Liver (tissue), 9 donors: Measurements from ENCODE around the gene SS18L1. TPM values are rescaled to one million over a fixed set of nuclear protein-coding genes. Genes with fewer than 3 reads are reported as not detected.

ENCODE experiments used
- DNase-seq: peaks from one replicate; pipeline ENCODE4 v3.0.0-alpha.2; 2017; ENCODE audit warnings: low spot score
- H3K27ac ChIP-seq, 2 donors: one replicate each; pipeline ENCODE4 v1.7.0; 2013; ENCODE audit warnings: inconsistent platforms in 2 of 2, low read length in 2 of 2, control low read depth in 1 of 2, low read depth in 1 of 2, mild to moderate bottlenecking in 1 of 2
- H3K27me3 ChIP-seq, 4 donors: one replicate each; pipeline versions ENCODE4 v1.6.1 to v1.7.0; 2013; ENCODE audit warnings: low read length in 3 of 4, inconsistent platforms in 1 of 4, mild to moderate bottlenecking in 1 of 4, moderate library complexity in 1 of 4; ENCODE audit not compliant: control insufficient read depth in 4 of 4, insufficient read depth in 4 of 4
- H3K36me3 ChIP-seq, 4 donors: one replicate each; pipeline versions ENCODE4 v1.6.1 to v1.7.0; 2013; ENCODE audit warnings: low read length in 3 of 4, mild to moderate bottlenecking in 3 of 4, low read depth in 1 of 4, moderate library complexity in 1 of 4; ENCODE audit not compliant: control insufficient read depth in 4 of 4, insufficient read depth in 3 of 4
- H3K4me1 ChIP-seq, 4 donors: one replicate each; pipeline versions ENCODE4 v1.6.1 to v1.7.0; 2013; ENCODE audit warnings: low read length in 3 of 4, mild to moderate bottlenecking in 3 of 4, moderate library complexity in 1 of 4; ENCODE audit not compliant: control insufficient read depth in 4 of 4, insufficient read depth in 4 of 4
- H3K4me3 ChIP-seq, 3 donors: one replicate each; pipeline versions ENCODE4 v1.6.1 to v1.7.0; 2013; ENCODE audit warnings: low read length in 3 of 3, control low read depth in 1 of 3, low read depth in 1 of 3, mild to moderate bottlenecking in 1 of 3
- H3K9ac ChIP-seq, 2 donors: one replicate each; pipeline ENCODE4 v1.7.0; 2013; ENCODE audit warnings: low read length in 2 of 2, mild to moderate bottlenecking in 2 of 2, moderate library complexity in 2 of 2, control low read depth in 1 of 2, low read depth in 1 of 2
- H3K9me3 ChIP-seq, 4 donors: one replicate each; pipeline versions ENCODE4 v1.6.1 to v1.7.0; 2013; ENCODE audit warnings: low read length in 3 of 4; ENCODE audit not compliant: control insufficient read depth in 4 of 4
- ATF3 ChIP-seq: IDR thresholded peaks from 2 replicates; pipeline ENCODE4 v1.6.1; 2016; ENCODE audit warnings: antibody characterized with exemption
- CTCF ChIP-seq: fragments of 150-350 bp; IDR thresholded peaks from 2 replicates; pipeline ENCODE4 v1.5.1; 2017; ENCODE audit warnings: improper control_type of control experiment, low read depth, low read length; ENCODE audit not compliant: missing input control
- EGR1 ChIP-seq, 2 donors: IDR thresholded peaks; 2 replicates each; pipeline ENCODE4 v1.6.1; 2016 to 2018; ENCODE audit warnings: antibody characterized with exemption in 2 of 2, low read depth in 2 of 2
- FOXA1 ChIP-seq: IDR thresholded peaks from 2 replicates; pipeline ENCODE4 v1.6.1; 2016; ENCODE audit warnings: antibody characterized with exemption
- GABPA ChIP-seq, 2 donors: IDR thresholded peaks in 1 of 2; conservative IDR thresholded peaks in 1 of 2; 2 replicates each; pipeline ENCODE4 v1.6.1; 2016; ENCODE audit warnings: antibody characterized with exemption in 2 of 2, mild to moderate bottlenecking in 1 of 2, moderate library complexity in 1 of 2
- HNF4G ChIP-seq: IDR thresholded peaks from 2 replicates; pipeline ENCODE4 v1.6.1; 2016; ENCODE audit warnings: antibody characterized with exemption
- MAX ChIP-seq: IDR thresholded peaks from 2 replicates; pipeline ENCODE4 v1.6.1; 2016; ENCODE audit warnings: antibody characterized with exemption
- NR2F2 ChIP-seq: IDR thresholded peaks from 2 replicates; pipeline ENCODE4 v1.6.1; 2016; ENCODE audit warnings: antibody characterized with exemption
- RAD21 ChIP-seq, 2 donors: IDR thresholded peaks; 2 replicates each; pipeline ENCODE4 v1.6.1; 2016; ENCODE audit warnings: antibody characterized with exemption in 2 of 2, mild to moderate bottlenecking in 2 of 2
- REST ChIP-seq: IDR thresholded peaks from 2 replicates; pipeline ENCODE4 v1.6.1; 2016; ENCODE audit warnings: antibody characterized with exemption, mild to moderate bottlenecking
- RXRA ChIP-seq, 2 donors: IDR thresholded peaks; 2 replicates each; pipeline ENCODE4 v1.6.1; 2017 to 2018; ENCODE audit warnings: antibody characterized with exemption in 2 of 2, mild to moderate bottlenecking in 1 of 2
- SP1 ChIP-seq: IDR thresholded peaks from 2 replicates; pipeline ENCODE4 v1.6.1; 2018; ENCODE audit warnings: antibody characterized with exemption, mild to moderate bottlenecking
- TAF1 ChIP-seq: conservative IDR thresholded peaks from 2 replicates; pipeline ENCODE4 v1.6.1; 2016; ENCODE audit warnings: antibody characterized with exemption, mild to moderate bottlenecking
- YY1 ChIP-seq: IDR thresholded peaks from 2 replicates; pipeline ENCODE4 v1.6.1; 2016; ENCODE audit warnings: antibody characterized with exemption, mild to moderate bottlenecking
- ZBTB33 ChIP-seq: IDR thresholded peaks from 2 replicates; pipeline ENCODE4 v1.6.1; 2016; ENCODE audit warnings: antibody characterized with exemption
- WGBS: extraction: QIAGEN DNeasy Blood & Tissue Kit; methylation state at CpG from one replicate; pipeline ENCODE4 v1.1.7; 2013; 5-methylcytosine and 5-hydroxymethylcytosine counted together
- polyA plus RNA-seq, 2 donors: library from polyadenylated mRNA; stranded (reverse) in 1 of 2; unstranded in 1 of 2; fragments of 200-250 nt in 1 of 2; fragments of >200 nt in 1 of 2; fragmentation: Nextera tagmentation in 1 of 2; extraction: Ambion mirVana in 1 of 2; gene quantifications; one replicate each; pipeline versions ENCODE4 v1.2.1 to v1.2.3, GENCODE V29; 2013 to 2015
- total RNA-seq, 2 donors: library from RNA; depleted of rRNA; stranded (reverse); fragments of >200 nt; gene quantifications; one replicate each; pipeline ENCODE4 v1.2.3, GENCODE V29; 2014
- donor health status: healthy.
- donor health status: healthy.
- donor health status: healthy.
- donor health status: healthy.
- donor health status: healthy.

SS18L1 gene
- total and polyA plus RNA-seq, 4 donors, result 6.1 to 24.3 (median 16.7) TPM

GRCh38 chr20:62212299-62212698 lies 68.7 kb downstream of the SS18L1 start (continued):
- TF ChIP-seq REST, result no peak

DNA sequence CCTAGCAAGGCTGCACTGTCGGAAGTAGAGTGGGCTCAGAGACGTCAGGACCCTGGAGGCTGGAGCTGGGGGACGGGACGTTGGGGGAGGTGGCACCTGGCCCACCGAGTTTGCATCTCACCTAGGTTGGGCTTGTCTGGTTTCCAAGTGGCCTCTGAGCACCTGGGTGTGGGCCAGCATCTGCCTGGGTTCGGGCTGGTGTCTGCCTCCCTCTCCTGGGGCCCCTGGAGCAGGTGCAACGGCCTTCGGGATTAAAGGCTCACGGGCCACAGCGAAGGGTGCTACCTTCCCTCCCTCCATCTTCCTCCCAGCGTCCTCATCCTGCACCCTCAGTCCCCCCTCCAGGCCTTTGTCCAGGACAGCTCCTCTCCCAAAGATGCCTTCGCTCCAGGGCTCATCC lies 70.5 kb downstream of the SS18L1 start:
- WGBS, result 38% methylated on average over 12 of the region's 12 CpGs
- Histone ChIP-seq H3K4me1 (peaks cover 0 to 4% (median 0%) of the 10 kb centered on the region in 4 donors), H3K4me3 (no peak overlapping the region), H3K36me3 (no peaks in the 10 kb centered on the region), H3K9ac (no peak overlapping the region), H3K27me3 (peaks cover 3 to 8% (median 5%) of the 10 kb centered on the region in 4 donors), H3K9me3 (no peaks in the 10 kb centered on the region), H3K27ac (no peak overlapping the region)
- no peak for DNase-seq
- TF ChIP-seq MAX, result no peak
- TF ChIP-seq REST, result no peak
- TF ChIP-seq ATF3, result no peak
- TF ChIP-seq RXRA (IDR thresholded peaks at IDR 0.05), result no peak
- no peak for TF ChIP-seq YY1
- no peak for TF ChIP-seq GABPA (IDR thresholded peaks at IDR 0.05 in 1 of 2, conservative IDR thresholded peaks at IDR 0.05 in 1 of 2)
- TF ChIP-seq EGR1 (IDR thresholded peaks at IDR 0.05; ENCODE audit: low read depth in 2 of 2), result no peak
- TF ChIP-seq HNF4G, result no peak

GRCh38 chr20:62215020-62215990 lies 71.7 kb downstream of the SS18L1 start:
- peaks cover 3 to 8% (median 5%) of the 10 kb centered on the region in 4 donors for H3K27me3 ChIP-seq
- no peak overlapping the region for H3K4me3 ChIP-seq
- no peak overlapping the region for H3K9ac ChIP-seq
- TF ChIP-seq NR2F2 (no peak), RAD21 (IDR thresholded peaks at IDR 0.05) (no peak), ATF3 (no peak), EGR1 (IDR thresholded peaks at IDR 0.05; ENCODE audit: low read depth in 2 of 2) (no peak), SP1 (no peak), HNF4G (no peak), FOXA1 (no peak), YY1 (no peak), TAF1 (no peak), ZBTB33 (no peak), CTCF (no peak)

More at GRCh38 chr20:62215020-62215990, 71.7 kb downstream of the SS18L1 start:
- H3K27ac ChIP-seq, result no peak overlapping the region
- peaks cover 4 to 14% (median 8%) of the 10 kb centered on the region in 4 donors for H3K4me1 ChIP-seq
- no peaks in the 10 kb centered on the region for H3K36me3 ChIP-seq
- no peak for DNase-seq
- no peaks in the 10 kb centered on the region for H3K9me3 ChIP-seq
- WGBS, result 76% methylated on average over 29 of the region's 29 CpGs
